GM12801 (cell line): ENCODE data around the gene SMIM22.

ENCODE experiments used
- TF ChIP-seq, protein P1 (sequence below): IDR thresholded peaks from one replicate; pipeline ENCODE4 v1.5.1; 2011; ENCODE audit warnings: control low read depth; ENCODE audit not compliant: insufficient read length; ENCODE audit errors: extremely low read depth

Gene SMIM22

DNA sequence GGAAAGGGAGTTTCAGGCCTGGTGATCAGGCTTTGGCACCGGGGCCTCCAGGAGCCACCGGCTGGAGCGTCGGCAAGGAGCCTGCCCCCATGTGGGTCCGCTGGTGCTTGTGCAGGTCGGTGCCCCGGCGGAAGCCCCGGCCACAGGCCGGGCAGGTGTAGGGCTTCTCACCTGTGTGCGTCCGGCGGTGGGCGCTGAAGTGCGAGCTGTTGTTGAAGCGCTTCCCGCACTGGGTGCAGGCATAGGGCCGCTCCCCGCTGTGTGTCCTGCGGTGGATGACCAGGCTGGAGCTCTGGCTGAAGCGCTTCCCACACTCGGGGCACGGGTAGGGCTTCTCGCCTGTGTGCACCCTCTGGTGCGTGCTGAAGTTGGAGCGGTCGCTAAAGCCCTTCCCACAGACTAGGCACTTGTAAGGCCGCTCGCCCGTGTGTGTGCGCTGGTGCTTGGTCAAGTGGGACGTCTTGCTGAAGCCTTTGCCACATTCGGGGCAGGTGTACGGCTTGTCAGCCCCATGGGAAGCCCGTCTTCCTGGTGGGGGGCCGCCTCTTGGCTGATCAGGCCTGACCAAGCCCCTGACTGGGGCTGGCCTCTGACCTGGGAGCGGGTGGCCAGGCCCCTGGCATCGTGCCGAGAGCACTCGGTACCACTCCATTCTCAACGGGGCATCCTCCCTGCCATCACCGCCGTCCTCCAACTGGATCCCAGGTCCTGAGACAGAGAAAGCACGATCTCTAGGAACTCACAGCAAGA, 42.6 kb upstream of the SMIM22 start:
- TF ChIP-seq, protein P1, sequence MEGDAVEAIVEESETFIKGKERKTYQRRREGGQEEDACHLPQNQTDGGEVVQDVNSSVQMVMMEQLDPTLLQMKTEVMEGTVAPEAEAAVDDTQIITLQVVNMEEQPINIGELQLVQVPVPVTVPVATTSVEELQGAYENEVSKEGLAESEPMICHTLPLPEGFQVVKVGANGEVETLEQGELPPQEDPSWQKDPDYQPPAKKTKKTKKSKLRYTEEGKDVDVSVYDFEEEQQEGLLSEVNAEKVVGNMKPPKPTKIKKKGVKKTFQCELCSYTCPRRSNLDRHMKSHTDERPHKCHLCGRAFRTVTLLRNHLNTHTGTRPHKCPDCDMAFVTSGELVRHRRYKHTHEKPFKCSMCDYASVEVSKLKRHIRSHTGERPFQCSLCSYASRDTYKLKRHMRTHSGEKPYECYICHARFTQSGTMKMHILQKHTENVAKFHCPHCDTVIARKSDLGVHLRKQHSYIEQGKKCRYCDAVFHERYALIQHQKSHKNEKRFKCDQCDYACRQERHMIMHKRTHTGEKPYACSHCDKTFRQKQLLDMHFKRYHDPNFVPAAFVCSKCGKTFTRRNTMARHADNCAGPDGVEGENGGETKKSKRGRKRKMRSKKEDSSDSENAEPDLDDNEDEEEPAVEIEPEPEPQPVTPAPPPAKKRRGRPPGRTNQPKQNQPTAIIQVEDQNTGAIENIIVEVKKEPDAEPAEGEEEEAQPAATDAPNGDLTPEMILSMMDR: no peak

GRCh38 chr16:4753227-4753626, 41.9 kb upstream of the SMIM22 start:
- TF ChIP-seq, protein P1: no peak

DNA sequence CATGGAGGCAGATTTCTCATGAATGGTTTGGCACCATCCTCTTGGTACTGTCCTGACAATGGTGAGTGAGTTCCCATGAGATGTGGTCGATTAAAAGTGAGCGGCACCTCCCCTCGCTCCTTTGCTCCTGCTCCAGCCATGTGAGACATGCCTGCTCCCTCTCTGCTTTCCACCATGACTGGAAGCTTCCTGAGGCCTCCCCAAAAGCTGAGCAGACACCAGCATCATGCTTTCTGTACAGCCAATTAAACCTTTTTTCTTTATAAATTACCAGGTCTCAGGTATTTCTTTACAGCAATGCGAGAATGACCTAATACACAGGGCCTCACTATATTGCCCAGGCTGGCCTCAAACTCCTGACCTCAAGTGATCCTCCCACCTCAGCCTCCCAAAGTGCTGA, 40.3 kb upstream of the SMIM22 start:
- TF ChIP-seq, protein P1: no peak

DNA sequence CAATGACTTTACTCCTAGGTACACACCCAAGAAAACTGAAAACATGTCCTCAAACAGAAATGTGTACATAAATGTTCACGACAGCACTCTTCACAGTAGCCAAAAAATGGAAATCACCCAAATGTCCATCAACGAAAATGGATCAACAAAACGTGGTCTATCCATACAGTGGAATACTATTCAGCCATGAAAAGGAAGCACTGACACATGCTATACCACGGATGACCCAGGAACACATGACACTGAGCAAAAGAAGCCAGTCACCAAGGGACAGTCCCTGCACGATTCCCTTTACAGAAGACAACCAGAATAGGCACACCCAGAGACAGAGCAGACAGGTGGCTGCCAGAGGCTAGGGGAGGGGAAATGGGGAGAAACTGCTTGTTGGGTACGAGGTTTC, 39.5 kb upstream of the SMIM22 start:
- TF ChIP-seq, protein P1: no peak

DNA sequence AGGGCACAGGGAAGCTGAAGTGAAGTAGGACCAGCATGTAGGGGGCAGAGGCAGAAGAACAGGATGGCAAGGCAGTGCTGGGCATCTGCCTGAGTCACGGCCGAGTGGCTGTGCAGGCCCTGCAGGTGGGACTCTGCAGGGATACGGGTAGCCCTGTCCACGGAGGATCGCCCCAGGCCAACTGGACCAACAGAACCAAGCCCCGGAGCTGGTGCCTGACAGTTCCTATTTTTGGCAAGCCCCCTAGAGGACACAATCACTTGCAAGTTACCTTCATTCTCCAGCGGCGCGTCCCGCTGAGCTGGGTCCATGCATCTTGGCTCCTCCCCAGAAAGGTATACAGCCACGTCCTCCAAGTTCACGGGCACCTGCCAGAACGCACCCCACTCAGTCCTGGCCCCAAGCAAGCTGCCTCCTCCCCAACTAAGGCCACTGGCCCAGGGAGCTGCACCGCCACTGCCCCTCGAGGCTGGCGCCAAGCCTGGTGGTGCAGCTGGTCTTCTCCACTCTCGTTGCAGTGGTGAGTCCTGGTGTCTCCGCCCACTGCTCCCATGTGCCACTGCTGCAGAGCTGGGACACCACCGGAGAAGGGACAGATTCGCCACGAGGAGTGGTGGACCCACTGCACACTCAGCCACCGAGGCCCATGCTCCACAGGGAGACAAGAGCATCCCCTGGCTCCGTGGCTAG, 34.8 kb upstream of the SMIM22 start:
- TF ChIP-seq, protein P1: no peak

GRCh38 chr16:4762205-4762604, 33.0 kb upstream of the SMIM22 start:
- TF ChIP-seq, protein P1: no peak

DNA sequence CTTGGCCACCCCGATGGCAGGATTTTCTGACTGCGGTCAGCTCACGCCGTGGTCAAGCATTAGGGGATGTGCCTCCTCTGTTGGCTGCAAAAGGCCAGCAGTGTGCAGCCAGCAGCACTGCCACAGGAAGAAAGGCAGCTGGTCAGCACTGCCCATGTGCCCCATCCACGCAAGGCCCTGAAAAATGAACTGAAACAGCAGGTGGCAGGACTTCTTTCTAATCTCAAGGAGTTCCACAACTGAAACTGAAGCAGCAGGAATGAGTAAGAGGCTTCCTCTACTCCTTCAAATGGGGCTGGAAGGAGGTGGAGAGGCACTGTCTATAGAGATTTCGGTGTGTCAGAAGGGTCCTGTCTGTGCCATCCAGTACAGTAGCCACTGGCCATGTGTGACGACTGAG, 31.4 kb upstream of the SMIM22 start:
- TF ChIP-seq, protein P1: no peak
